ENCODE data around the gene KRT80. TPM values are rescaled to one million over a fixed set of nuclear protein-coding genes. Genes with fewer than 3 reads are reported as not detected.

Gene KRT80
- polyA plus RNA-seq, 3 donors, result 0.18 to 0.52 (median 0.37) TPM

DNA sequence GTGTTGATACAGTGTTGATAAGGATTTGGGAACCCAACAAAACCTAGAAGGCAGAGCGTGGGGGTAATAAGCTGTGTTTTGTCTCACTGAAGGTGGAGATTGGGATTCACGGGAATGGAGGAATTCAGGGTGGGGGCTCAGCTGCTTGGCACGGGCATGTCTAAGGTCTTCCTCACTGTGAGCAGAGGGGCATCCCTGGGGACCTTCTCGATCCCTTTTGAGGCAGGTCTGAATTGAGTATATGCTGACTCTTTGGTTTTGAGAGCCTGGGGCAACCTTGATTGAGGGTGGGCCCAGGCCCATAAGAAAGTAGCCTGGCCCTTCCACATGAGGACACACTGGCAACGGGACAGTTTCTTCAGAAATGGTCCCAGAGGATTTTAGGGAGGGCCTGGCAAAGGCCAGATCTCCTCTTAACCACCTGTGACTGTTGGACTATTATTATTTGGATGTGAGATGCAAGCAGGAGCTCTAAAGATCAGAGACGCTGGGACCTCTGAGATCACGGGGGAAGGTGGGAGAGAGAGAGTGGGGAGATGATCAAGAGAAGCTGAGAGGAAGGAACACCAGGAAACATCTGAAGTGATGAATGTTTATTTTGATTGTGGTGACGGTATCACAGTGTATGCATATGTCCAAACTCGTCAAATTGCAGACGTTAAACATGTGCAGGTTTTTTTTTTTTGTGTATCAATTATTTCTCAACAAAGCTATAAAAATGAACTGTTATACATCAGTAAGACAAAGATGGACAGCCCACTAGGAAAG is 63.9 kb downstream of the KRT80 start:
- Histone ChIP-seq H4K20me1 (ENCODE audit: insufficient read depth, low read length) (no peaks in the 10 kb centered on the region), H3K79me2 (ENCODE audit: insufficient read depth, low read length) (no peaks in the 10 kb centered on the region), H3K4me2 (replicated peaks; ENCODE audit: extremely low read depth, low read length, poor library complexity, severe bottlenecking) (no peak overlapping the region), H3K36me3 (replicated peaks in 1 of 2; ENCODE audit: control insufficient read depth in 1 of 2, insufficient read depth in 2 of 2, low read length in 2 of 2) (no peaks in the 10 kb centered on the region), H3K27ac (ENCODE audit: low read depth in 1 of 2, low read length in 2 of 2) (no peak overlapping the region), H3K27me3 (ENCODE audit: control insufficient read depth in 2 of 2, insufficient read depth in 2 of 2, low read length in 2 of 2) (peaks cover 0 to 12% of the 10 kb centered on the region in 2 donors), H3K4me3 (replicated peaks in 1 of 3; ENCODE audit: low read depth in 2 of 3, low read length in 3 of 3) (no peak overlapping the region), H2AFZ (ENCODE audit: insufficient read depth, low read depth, low read length, poor library complexity, severe bottlenecking) (no peak overlapping the region), H3K9ac (ENCODE audit: insufficient read depth, low read length, poor library complexity, severe bottlenecking) (no peak overlapping the region), H3K9me3 (replicated peaks in 1 of 2; ENCODE audit: control insufficient read depth in 1 of 2, insufficient read depth in 1 of 2, low read length in 2 of 2) (no peaks in the 10 kb centered on the region), H3K4me1 (ENCODE audit: control insufficient read depth in 1 of 2, insufficient read depth in 2 of 2, low read length in 2 of 2) (peaks cover 6 to 24% of the 10 kb centered on the region in 2 donors)
- no peak for DNase-seq
- H3K9me3 Mint-ChIP-seq, result peaks cover 0 to 6% (median 2%) of the 10 kb centered on the region in 7 donors
- 71% methylated on average over 6 of the region's 10 CpGs for WGBS (ENCODE audit: insufficient coverage)
- intact Hi-C loops (cut with micrococcal nuclease), result no loop called here
- peak overlapping the region in 1 of 7 donors; percentile 31 for H3K27ac Mint-ChIP-seq
- H3K4me1 Mint-ChIP-seq, result peaks cover 27% of the 10 kb centered on the region
- no peak overlapping the region for H3K4me3 Mint-ChIP-seq
- peaks cover 18 to 26% (median 21%) of the 10 kb centered on the region in 3 donors for H3K27me3 Mint-ChIP-seq (ENCODE audit: low read depth in 3 of 3)
- H3K36me3 Mint-ChIP-seq, result peaks cover 0 to 3% of the 10 kb centered on the region in 2 donors
- TF ChIP-seq, protein P1, sequence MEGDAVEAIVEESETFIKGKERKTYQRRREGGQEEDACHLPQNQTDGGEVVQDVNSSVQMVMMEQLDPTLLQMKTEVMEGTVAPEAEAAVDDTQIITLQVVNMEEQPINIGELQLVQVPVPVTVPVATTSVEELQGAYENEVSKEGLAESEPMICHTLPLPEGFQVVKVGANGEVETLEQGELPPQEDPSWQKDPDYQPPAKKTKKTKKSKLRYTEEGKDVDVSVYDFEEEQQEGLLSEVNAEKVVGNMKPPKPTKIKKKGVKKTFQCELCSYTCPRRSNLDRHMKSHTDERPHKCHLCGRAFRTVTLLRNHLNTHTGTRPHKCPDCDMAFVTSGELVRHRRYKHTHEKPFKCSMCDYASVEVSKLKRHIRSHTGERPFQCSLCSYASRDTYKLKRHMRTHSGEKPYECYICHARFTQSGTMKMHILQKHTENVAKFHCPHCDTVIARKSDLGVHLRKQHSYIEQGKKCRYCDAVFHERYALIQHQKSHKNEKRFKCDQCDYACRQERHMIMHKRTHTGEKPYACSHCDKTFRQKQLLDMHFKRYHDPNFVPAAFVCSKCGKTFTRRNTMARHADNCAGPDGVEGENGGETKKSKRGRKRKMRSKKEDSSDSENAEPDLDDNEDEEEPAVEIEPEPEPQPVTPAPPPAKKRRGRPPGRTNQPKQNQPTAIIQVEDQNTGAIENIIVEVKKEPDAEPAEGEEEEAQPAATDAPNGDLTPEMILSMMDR (IDR thresholded peaks at IDR 0.05), result no peak

DNA sequence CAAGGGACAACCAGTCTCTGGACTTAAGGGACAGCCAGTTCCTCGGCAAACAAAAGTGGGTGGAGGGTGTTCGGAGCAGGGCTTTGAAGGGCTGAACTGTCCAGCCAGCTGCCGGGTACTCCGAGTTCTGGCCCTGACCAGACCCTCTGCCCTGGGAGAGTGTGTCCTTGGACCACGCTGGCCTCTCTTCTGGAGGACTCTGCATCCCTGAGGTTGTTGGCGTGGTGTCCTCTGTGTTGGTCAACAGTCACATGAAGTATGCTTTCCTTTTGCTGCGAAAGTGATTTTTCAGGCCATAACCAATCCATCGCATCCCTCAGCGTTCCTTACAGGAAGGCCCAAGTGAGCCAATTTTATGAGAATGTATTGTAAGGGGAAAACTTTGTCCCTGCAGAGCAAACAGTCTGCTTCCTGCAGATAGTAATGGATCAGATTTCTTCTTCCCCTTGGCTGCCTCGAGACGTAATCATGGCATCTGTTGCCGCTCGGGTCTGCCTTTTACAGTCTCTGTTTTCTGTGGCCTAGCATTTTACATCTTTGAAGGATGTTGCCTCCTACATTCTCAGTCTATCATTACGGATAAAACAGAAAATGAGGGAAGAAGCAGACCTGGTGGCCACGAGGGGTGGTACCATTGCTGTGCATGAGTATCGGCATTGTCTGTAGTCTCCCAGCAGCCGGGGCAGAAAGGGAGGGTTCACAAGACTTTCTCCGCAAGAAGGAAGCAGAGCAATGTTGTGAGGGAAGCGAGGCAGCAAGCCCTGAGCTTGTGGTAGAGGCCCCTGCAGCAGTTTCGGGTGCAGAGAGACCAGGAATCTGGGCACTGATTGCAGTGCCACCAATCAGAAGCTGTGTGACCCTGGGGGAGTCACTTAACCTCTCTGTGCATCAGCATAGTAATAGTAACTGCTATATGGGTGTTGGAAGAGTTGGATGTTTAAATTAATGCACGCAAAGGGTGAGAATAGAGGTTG is 64.9 kb downstream of the KRT80 start:
- H3K4me2 ChIP-seq (replicated peaks; ENCODE audit: extremely low read depth, low read length, poor library complexity, severe bottlenecking), result peak overlapping the region; percentile 42
- no peaks in the 10 kb centered on the region for H3K36me3 ChIP-seq (replicated peaks in 1 of 2; ENCODE audit: control insufficient read depth in 1 of 2, insufficient read depth in 2 of 2, low read length in 2 of 2)
- H3K4me1 ChIP-seq (ENCODE audit: control insufficient read depth in 1 of 2, insufficient read depth in 2 of 2, low read length in 2 of 2), result peaks cover 0 to 15% of the 10 kb centered on the region in 2 donors
- H2AFZ ChIP-seq (ENCODE audit: insufficient read depth, low read depth, low read length, poor library complexity, severe bottlenecking), result peak overlapping the region; percentile 41
- peaks cover 17% of the 10 kb centered on the region for H3K4me1 Mint-ChIP-seq
- peaks cover 0 to 12% of the 10 kb centered on the region in 2 donors for H3K27me3 ChIP-seq (ENCODE audit: control insufficient read depth in 2 of 2, insufficient read depth in 2 of 2, low read length in 2 of 2)
- no peak overlapping the region for H3K9ac ChIP-seq (ENCODE audit: insufficient read depth, low read length, poor library complexity, severe bottlenecking)
- no peak overlapping the region for H3K27ac ChIP-seq (ENCODE audit: low read depth in 1 of 2, low read length in 2 of 2)
- peaks cover 0 to 6% (median 2%) of the 10 kb centered on the region in 7 donors for H3K9me3 Mint-ChIP-seq
- intact Hi-C loops (cut with micrococcal nuclease), result no loop called here
- WGBS (ENCODE audit: insufficient coverage), result 38% methylated on average over 8 of the region's 21 CpGs
- TF ChIP-seq, protein P1 (IDR thresholded peaks at IDR 0.05), result no peak
- peaks cover 0 to 3% of the 10 kb centered on the region in 2 donors for H3K36me3 Mint-ChIP-seq
- no peaks in the 10 kb centered on the region for H4K20me1 ChIP-seq (ENCODE audit: insufficient read depth, low read length)
- peak overlapping the region in 3 of 7 donors; percentile 12 to 30 (median 19) for H3K27ac Mint-ChIP-seq
- H3K4me3 Mint-ChIP-seq, result peak overlapping the region; percentile 9 to 76
- H3K9me3 ChIP-seq (replicated peaks in 1 of 2; ENCODE audit: control insufficient read depth in 1 of 2, insufficient read depth in 1 of 2, low read length in 2 of 2), result no peaks in the 10 kb centered on the region
- no peak for DNase-seq
- H3K4me3 ChIP-seq (replicated peaks in 1 of 3; ENCODE audit: low read depth in 2 of 3, low read length in 3 of 3), result peak overlapping the region in 1 of 3 experiments; percentile 24
- H3K27me3 Mint-ChIP-seq (ENCODE audit: low read depth in 3 of 3), result peaks cover 22 to 29% (median 28%) of the 10 kb centered on the region in 3 donors
- no peaks in the 10 kb centered on the region for H3K79me2 ChIP-seq (ENCODE audit: insufficient read depth, low read length)
